Activated gamma-delta T cell (primary cell): ENCODE results near the gene VPS26A.

ENCODE experiments used
- DNase-seq: peaks from one replicate; lab custom pipeline; 2025; lab: John Stamatoyannopoulos, UW

VPS26A gene

GRCh38 chr10:69176823-69177222, 52.8 kb downstream of the VPS26A start:
- no peak for DNase-seq

DNA sequence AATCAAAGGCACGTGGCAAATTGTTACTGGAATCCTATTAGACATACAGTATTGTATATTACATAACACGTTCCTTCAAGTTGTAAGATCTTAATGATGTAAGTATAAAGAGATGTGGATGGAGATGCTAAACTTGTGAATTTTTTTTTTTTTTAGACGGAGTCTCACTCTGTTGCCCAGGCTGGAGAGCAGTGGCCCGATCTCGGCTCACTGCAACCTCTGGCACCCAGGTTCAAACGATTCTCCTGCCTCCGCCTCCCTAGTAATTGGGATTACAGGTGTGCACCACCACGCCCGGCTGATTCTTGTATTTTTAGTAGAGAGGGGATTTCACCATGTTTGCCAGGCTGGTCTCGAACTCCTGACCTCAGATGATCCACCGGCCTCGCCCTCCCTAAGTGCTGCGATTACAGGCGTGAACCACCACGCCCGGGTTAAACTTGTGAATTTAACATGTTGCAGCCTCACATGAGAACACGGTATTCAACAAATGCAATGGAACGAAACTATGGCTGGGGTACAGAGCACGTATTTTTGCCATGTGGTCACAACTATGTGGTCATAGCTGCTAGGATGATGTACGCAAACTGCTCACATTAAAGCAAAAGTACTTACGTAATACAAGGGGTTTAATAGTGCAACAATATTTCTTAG, 55.2 kb downstream of the VPS26A start:
- no peak for DNase-seq

GRCh38 chr10:69179743-69180524, 56.0 kb downstream of the VPS26A start, which contains the start of gene SUPV3L1:
Gene SUPV3L1, plus strand, starts transcription at chr10:69180234. Its CDS starts 58 bp downstream, at chr10:69180292.
- DNase-seq = peak; percentile 67

- DNase-seq = no peak
Observed at GRCh38 chr10:69180525-69181204, 56.7 kb downstream of the VPS26A start.

- no peak for DNase-seq
Observed at GRCh38 chr10:69181433-69181832, 57.5 kb downstream of the VPS26A start.

DNA sequence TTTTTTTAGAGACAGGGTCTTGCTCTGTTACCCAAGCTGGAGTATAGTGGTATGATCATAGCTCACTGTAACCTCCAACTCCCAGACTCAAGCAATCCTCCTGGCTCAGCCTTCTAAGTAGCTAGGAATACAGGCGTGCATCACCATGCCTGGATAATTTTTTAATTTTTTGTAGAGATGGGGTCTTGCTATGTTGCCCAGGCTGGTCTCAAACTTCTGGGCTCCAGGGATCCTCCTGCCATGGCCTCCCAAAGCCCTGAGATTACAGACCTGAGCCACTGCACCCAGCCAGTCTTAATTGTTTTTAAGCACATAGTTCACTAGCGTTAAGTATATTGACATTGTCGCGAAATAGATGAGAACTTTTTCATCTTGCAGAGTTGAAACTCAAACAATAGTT, 58.0 kb downstream of the VPS26A start:
- DNase-seq = no peak

GRCh38 chr10:69186524-69186923, 62.5 kb downstream of the VPS26A start:
- no peak for DNase-seq

DNA sequence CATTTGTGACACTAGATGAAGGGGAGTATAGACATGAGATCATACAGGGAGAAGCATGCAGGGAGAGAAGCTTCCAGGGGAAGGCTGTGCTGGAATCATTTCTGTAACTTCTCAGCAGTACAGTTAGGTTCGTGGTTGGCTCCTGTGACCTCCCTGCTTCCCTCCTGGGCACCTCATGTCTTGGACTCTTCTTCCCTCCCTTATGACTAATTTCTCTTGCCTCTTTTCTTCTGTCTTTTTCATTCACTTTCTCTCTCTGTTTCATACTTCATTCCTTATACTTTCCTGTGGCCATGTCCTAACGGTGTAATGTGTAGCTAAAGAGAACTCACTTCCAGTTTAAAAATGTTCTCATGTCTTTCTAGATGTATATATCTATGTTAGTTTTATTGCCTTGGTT, 77.1 kb downstream of the VPS26A start:
- DNase-seq = no peak

GRCh38 chr10:69202332-69202731, 78.4 kb downstream of the VPS26A start:
- no peak for DNase-seq

GRCh38 chr10:69208761-69209160, 84.8 kb downstream of the VPS26A start:
- DNase-seq = no peak

GRCh38 chr10:69209787-69210484, 86.0 kb downstream of the VPS26A start:
- no peak for DNase-seq

- no peak for DNase-seq
Observed at GRCh38 chr10:69211104-69211503, 87.1 kb downstream of the VPS26A start.

GRCh38 chr10:69211524-69211923, 87.5 kb downstream of the VPS26A start:
- DNase-seq = no peak

DNA sequence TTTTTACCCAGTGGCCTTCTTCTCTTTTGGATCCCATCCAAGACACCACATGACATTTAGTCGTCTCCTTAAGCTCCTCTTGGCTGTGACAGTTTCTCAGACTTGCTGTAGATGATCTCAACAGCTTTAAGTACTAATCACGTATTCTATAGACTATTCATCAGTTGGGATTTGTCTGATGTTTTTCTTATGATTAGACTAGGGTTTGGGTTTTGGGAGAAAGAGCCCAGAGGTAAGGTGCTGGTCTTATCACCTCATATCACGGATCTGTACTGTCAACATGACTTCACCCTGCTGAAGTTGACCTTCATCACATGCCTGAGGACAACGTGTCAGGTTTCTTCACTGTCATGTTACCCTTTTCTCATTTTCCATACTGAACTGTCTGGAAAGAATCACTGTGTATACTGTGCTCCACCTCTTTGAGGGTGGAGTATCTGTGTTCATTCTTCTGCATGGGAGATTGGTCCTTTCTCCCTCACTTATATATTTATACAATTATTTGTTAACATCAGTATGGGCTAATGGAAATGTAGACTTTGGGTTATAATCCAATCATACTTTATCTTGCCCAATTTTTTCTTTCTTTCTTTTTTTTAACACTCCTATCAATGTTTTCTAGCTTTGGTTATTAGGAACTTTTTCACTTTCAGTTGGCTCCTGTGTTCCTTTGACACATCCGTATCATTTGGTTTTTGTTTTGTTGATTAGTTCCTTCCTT, 89.8 kb downstream of the VPS26A start:
- no peak for DNase-seq

GRCh38 chr10:69214666-69215131, 90.7 kb downstream of the VPS26A start:
- DNase-seq = no peak

DNA sequence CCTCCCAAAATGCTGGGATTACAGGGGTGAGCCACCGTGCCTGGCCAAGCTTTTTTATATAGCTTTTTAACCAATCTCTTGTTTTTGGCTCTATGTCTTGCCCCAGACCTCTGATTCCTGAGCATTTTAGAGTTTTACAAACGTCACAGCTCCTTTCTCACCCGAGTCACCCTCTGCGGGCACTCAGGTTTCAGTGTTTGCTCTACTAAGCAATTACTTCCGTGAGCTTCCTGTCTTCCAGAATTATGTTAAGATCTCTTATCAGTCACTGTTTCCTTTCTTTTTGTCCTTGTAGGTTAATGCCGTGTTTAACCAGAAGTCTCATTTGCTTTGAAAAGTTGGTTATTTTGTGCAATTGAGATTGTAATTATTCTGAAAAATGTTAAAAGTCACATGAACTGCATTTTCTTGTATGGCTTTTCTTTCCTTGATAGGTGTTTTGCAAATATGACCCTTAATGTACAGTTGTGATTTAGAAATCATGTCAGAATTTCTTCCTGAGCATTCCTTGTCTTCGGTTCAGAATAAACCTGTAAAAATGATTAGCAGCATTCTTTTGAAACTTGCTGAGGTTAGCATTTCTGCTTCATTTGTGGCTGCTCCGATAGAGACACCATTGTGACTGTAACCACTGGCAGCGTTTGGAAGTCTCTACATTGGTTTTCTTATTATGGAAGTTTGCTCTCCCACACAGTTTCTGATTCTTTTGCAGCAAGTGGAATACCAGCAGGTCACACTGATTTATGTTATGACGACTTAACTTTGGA, 91.6 kb downstream of the VPS26A start:
- no peak for DNase-seq

- no peak for DNase-seq
Observed at GRCh38 chr10:69216577-69217118, 92.7 kb downstream of the VPS26A start.

GRCh38 chr10:69217119-69217754, 93.3 kb downstream of the VPS26A start:
- no peak for DNase-seq

DNA sequence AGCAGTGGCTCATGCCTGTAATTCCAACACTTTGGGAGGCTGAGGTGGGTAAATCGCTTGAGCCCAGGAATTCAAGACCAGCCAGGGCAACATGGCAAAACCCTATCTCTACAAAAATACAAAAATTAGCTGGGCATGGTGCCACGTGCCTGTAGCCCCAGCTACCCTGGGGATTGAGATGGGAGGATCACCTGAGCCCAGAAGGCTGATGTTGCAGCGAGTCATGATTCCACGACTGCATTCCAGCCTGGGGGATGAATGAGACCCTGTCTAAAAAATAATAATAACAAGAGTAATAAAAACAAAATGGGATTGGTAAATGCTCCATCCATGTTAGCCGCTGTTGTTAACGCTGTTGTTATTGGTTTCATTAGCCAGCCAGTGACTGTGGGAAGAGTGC, 94.9 kb downstream of the VPS26A start:
- DNase-seq = no peak

- DNase-seq = no peak
Observed at GRCh38 chr10:69220041-69220451, 96.1 kb downstream of the VPS26A start, which contains the start of gene HKDC1. Gene HKDC1, plus strand, starts transcription at chr10:69220332. Its CDS starts 104 bp downstream, at chr10:69220436.
